Glutamatergic neuron (in vitro differentiated cells): ENCODE data around the gene CTU2. TPM values are rescaled to one million over a fixed set of nuclear protein-coding genes. Genes with fewer than 3 reads are reported as not detected.

Experiments used
- DNase-seq: peaks from one replicate; pipeline ENCODE4 v3.0.0; 2022
- H3K27ac Mint-ChIP-seq: one replicate; pipeline ENCODE4 v1.8.0; 2020; ENCODE audit warnings: mild to moderate bottlenecking, mixed read lengths, inconsistent platforms; ENCODE audit not compliant: unreplicated experiment
- H3K27me3 Mint-ChIP-seq: one replicate; pipeline ENCODE4 v1.8.0; 2020; ENCODE audit warnings: mild to moderate bottlenecking, moderate library complexity, mixed read lengths, inconsistent platforms; ENCODE audit not compliant: unreplicated experiment
- H3K36me3 Mint-ChIP-seq: one replicate; pipeline ENCODE4 v1.8.0; 2020; ENCODE audit warnings: mild to moderate bottlenecking, mixed read lengths, inconsistent platforms; ENCODE audit not compliant: unreplicated experiment
- H3K4me1 Mint-ChIP-seq: one replicate; pipeline ENCODE4 v1.8.0; 2020; ENCODE audit warnings: mild to moderate bottlenecking, low read depth, mixed read lengths, inconsistent platforms; ENCODE audit not compliant: unreplicated experiment
- H3K4me3 Mint-ChIP-seq: one replicate; pipeline ENCODE4 v1.8.0; 2020; ENCODE audit warnings: mild to moderate bottlenecking, mixed read lengths, inconsistent platforms; ENCODE audit not compliant: unreplicated experiment
- H3K9me3 Mint-ChIP-seq: one replicate; pipeline ENCODE4 v1.8.0; 2020; ENCODE audit warnings: mild to moderate bottlenecking, moderate library complexity, mixed read lengths, inconsistent platforms; ENCODE audit not compliant: unreplicated experiment
- CTCF ChIP-seq: fragments of 200-600 bp; sonication (generic); IDR thresholded peaks from one replicate; pipeline ENCODE4 v1.5.0; 2021; ENCODE audit not compliant: partially characterized antibody, unreplicated experiment
- total RNA-seq: library from RNA; stranded (reverse); fragmentation: NEBNext Ultra II Directional; extraction: Animal tissue kit (Norgen Biotek cat#: 25700); gene quantifications from one replicate; pipeline ENCODE4 v1.2.1, GENCODE V29; 2021; ENCODE audit not compliant: unreplicated experiment

Gene CTU2
- total RNA-seq, 1 donor from 2014 or later = 32.4 TPM

- Mint-ChIP-seq H3K27me3 (peaks cover 3% of the 10 kb centered on the region), H3K4me3 (no peak overlapping the region), H3K9me3 (no peaks in the 10 kb centered on the region), H3K27ac (no peak overlapping the region), H3K4me1 (no peaks in the 10 kb centered on the region), H3K36me3 (no peaks in the 10 kb centered on the region)
- no peak for TF ChIP-seq CTCF
- DNase-seq = no peak
Measured at GRCh38 chr16:88753602-88754001, 47.3 kb downstream of the CTU2 start.

GRCh38 chr16:88754109-88754911 lies 48.0 kb downstream of the CTU2 start:
- no peak for DNase-seq
- no peak overlapping the region for H3K27ac Mint-ChIP-seq
- no peak overlapping the region for H3K4me3 Mint-ChIP-seq
- no peaks in the 10 kb centered on the region for H3K9me3 Mint-ChIP-seq
- peaks cover 2% of the 10 kb centered on the region for H3K27me3 Mint-ChIP-seq
- H3K36me3 Mint-ChIP-seq = no peaks in the 10 kb centered on the region
- peaks cover 3% of the 10 kb centered on the region for H3K4me1 Mint-ChIP-seq
- TF ChIP-seq CTCF = no peak

GRCh38 chr16:88754912-88755744 lies 48.8 kb downstream of the CTU2 start:
- H3K27ac Mint-ChIP-seq = no peak overlapping the region
- H3K4me3 Mint-ChIP-seq = no peak overlapping the region
- no peaks in the 10 kb centered on the region for H3K9me3 Mint-ChIP-seq
- H3K4me1 Mint-ChIP-seq = peaks cover 5% of the 10 kb centered on the region
- H3K27me3 Mint-ChIP-seq = peaks cover 2% of the 10 kb centered on the region
- DNase-seq = no peak
- no peaks in the 10 kb centered on the region for H3K36me3 Mint-ChIP-seq
- peak; percentile 33 for TF ChIP-seq CTCF

GRCh38 chr16:88755745-88756443 lies 49.6 kb downstream of the CTU2 start:
- Mint-ChIP-seq H3K27ac (no peak overlapping the region), H3K36me3 (no peaks in the 10 kb centered on the region), H3K9me3 (no peaks in the 10 kb centered on the region), H3K4me1 (peaks cover 7% of the 10 kb centered on the region), H3K27me3 (peaks cover 2% of the 10 kb centered on the region), H3K4me3 (no peak overlapping the region)
- no peak for TF ChIP-seq CTCF
- no peak for DNase-seq
